GM19455 (cell line): ENCODE measurements around the gene DNM3.
"Not testable (repeated sequence)": the region's sequence is repeated elsewhere in the genome, so short reads cannot be mapped to it uniquely, and the experiment has no call there.

ENCODE experiments used
- ATAC-seq: cut with Tn5 transposase; IDR thresholded peaks from one replicate; pipeline ENCODE4 v1.9.1; 2021; ENCODE audit not compliant: unreplicated experiment

Gene DNM3

DNA sequence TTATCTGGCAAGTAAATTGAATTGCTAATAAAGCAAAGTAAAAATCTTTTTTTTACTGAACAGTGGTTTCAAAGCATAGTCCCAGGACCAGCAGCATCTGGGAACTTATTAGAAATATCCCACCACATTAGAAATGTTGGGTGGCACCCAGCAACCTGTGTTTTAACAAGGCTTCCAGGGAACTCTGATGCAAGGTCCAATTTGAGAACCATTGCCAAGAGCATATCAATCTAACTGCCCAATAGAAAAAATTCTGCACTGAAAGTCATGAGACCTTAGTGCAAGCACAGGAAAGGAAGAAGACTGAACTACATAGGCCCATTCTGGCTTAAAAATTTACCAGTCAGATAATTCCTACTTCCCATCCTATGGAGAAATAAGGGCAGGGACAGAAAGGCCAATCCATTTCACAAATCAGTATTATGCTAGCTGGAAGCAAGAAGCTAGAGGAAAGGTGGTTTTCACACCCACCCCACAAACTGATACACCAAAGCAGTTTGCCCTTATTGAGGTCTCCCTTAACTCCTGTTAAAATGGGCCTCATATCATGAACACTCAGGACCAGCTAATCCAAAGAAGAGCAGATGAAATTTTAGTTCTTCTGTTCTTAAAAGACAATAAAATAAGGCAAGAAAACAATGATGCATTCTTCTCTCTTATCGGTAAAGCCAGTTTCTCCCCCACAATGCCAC lies 561.7 kb downstream of the DNM3 start:
- ATAC-seq = no peak

- ATAC-seq = no peak
Observed at GRCh38 chr1:172404121-172404520, 562.8 kb downstream of the DNM3 start.

- no peak for ATAC-seq
Observed at GRCh38 chr1:172405912-172406311, 564.6 kb downstream of the DNM3 start.

- ATAC-seq = no peak
Observed at GRCh38 chr1:172406968-172407367, 565.7 kb downstream of the DNM3 start.

- no peak for ATAC-seq
Observed at GRCh38 chr1:172408958-172409357, 567.7 kb downstream of the DNM3 start.

- no peak for ATAC-seq
Observed at GRCh38 chr1:172410027-172410426, 568.7 kb downstream of the DNM3 start.

DNA sequence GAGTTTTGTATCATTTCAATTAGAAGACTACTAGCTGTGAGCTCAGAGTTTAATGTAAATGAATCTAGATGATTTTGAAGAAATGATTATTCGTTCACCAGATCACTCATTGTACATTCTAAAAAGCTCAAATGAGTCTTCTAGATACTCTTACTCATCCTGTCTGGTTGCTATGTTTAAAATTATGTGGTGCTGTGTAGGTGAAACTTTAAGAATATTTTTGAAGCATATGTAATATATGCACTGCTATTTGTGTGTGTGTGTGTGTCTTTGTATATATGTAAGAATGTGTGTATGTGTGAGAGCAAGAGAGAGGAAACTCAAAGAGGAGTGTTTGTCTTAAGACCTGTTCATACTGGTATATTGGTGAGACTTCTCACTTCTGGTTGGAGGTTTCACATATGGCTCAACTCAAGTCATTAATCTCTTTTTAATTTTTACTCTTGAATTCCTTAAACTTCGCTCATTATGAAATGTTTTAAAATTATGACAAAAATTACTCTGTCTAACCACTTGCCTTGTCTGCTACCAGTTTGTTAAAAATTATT lies 570.6 kb downstream of the DNM3 start:
- ATAC-seq = no peak

GRCh38 chr1:172414331-172414730 lies 573.0 kb downstream of the DNM3 start:
- ATAC-seq = no peak

DNA sequence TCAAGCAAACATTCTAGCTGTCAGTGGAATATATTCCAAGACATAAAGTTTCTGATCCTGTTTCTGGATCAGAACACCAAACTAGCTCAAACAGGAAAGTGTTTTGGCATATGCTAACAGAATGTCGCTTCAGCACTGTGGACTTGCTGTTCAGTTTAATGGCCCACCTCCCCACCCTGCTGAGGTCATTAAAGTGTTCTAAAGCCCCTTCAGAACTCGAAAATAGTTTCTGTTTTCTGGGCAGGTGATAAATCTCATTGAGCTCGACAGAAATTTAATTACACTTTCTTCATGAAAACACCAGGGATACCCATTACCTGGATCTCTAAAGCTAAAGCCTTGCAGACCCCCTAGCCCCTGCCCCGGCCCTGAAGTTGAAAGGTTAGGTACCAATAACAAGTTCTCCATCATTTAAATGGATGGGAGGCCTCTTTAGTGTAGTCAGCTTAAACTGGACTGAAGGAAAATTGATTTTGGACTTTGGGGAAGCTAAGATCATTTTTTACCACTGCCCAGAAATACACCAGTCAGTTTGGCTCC lies 575.3 kb downstream of the DNM3 start:
- no peak for ATAC-seq

- no peak for ATAC-seq
Observed at GRCh38 chr1:172417557-172417956, 576.3 kb downstream of the DNM3 start.

DNA sequence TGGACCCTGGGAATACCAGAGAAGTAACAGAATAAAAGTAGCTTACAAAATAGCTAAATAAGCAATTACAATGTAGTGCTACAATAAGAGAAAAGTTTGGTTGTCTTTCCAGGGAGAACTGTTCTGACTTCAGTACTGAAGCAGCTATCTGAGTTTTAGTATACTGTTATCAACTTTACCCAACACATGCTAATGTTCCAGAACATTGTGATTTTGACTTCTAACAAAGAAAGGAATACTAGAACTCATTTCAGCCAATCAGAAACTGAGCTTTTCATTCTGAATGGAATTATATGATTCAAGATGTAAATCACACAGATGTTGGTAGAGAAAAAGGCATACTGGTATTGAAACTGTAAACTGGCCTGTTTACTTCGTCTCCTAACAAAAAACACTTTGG lies 579.1 kb downstream of the DNM3 start, which contains the start of gene C1orf105:
Gene C1orf105, plus strand, starts transcription at position 301 of the 400 bp plus-strand sequence. CDS start 201 bp downstream, outside the sequence.
- no peak for ATAC-seq

GRCh38 chr1:172421974-172422604 lies 580.8 kb downstream of the DNM3 start:
- ATAC-seq = no peak

DNA sequence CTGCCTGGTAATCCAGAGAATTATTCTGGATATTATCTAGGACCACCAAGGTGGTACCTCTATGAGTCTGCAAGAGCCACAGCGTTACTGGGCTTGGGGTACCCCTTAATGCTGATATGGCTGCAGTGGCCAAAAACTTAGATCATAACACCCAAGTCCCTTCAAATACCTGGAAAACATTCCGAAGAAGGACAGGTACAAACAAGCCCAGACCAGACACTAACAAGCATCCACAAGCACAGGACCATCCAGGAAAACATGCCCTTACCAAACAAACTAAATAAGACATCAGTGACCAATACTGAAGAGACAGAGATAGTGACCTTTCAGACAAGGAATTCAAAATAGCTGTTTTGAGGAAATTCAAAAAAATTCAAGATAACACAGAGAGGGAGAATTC lies 582.0 kb downstream of the DNM3 start:
- no peak for ATAC-seq

GRCh38 chr1:172425339-172425738 lies 584.0 kb downstream of the DNM3 start:
- ATAC-seq = no peak

- ATAC-seq = no peak
Observed at GRCh38 chr1:172427191-172427590, 585.9 kb downstream of the DNM3 start.

GRCh38 chr1:172429331-172430127 lies 588.2 kb downstream of the DNM3 start:
- ATAC-seq = no peak

- ATAC-seq = no peak
Observed at GRCh38 chr1:172430128-172430454, 588.8 kb downstream of the DNM3 start.

DNA sequence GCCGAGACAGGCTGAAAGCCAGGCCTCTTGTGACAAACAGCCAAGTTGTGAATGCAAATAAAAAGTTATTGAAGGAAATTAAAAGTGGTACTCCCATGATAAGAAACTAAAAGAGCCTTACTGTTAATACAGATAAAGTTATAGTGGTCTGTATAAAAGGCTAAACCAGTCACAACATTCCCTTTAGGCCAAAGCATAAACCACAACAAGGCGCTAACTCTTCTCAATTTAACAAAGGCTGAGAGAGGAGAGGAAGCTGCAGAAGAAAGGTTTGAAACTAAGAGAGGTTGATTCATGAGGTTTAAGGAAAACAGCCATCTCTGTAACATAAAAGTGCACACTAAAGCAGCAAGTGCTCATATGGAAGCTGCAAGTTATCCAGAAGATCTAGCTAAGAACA lies 589.9 kb downstream of the DNM3 start:
- no peak for ATAC-seq

- no peak for ATAC-seq
Observed at GRCh38 chr1:172431721-172432192, 590.5 kb downstream of the DNM3 start.

DNA sequence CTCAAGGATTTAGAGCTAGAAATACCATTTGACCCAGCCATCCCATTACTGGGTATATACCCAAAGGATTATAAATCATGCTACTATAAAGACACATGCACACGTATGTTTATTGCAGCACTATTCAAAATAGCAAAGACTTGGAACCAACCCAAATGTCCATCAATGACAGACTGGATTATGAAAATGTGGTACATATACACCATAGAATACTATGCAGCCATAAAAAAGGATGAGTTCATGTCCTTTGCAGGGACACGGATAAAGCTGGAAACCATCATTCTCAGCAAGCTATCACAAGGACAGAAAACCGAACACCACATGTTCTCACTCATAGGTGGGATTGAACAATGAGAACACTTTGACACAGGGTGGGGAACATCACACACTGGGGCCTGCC lies 595.9 kb downstream of the DNM3 start:
- not testable (repeated sequence) for ATAC-seq

DNA sequence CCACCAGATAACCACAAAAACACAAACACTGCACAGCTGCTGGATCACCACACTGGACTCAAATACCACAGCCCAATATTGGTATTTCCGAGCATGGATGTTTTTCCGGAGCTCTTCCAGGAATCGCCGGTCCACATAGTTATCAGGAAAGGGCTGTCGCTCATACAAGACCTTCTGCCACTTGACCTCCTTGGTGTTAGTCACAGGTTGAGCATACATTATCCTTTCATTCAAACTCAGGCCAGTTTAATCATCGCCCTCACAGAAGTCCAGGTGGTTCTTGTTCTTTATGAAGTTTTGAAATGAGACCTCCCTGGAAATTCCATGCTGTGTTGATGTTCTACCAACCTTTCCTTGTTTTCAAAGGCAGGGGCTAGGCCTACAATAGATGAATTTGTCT lies 601.1 kb downstream of the DNM3 start:
- no peak for ATAC-seq
